ENCODE measurements around the gene CDKL4. TPM values are rescaled to one million over a fixed set of nuclear protein-coding genes. Genes with fewer than 3 reads are reported as not detected.

The CDKL4 gene
- total RNA-seq, 1 experiment from 2014 or later, result 1.1 TPM

DNA sequence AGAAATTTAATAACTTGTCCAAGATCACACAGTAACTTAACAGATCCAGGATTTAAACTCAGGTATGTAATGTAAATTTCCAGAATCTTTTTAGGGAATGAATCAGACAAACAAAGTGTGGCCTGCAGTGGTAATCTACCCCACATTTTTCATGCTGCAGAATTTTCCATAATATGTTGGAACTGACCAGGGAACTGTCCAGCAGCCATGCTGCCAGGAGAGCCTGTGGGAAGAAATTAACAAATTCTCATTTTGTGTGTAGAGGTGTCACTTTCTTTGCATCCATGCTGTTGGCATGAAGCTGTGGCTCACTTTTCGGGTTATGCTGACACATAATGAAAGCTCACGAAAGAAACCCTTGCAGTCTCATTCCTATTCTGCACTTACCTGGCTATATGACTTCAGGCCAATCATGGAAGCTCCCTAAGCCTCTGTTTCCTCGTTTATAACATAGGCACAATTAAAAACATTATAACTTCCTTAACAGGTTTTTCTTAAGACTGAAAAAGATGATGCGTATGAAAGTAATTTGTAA is 54.7 kb downstream of the CDKL4 start:
- no TSS peak for BruUV-seq (replicated peaks)
- Histone ChIP-seq H3K27ac (ENCODE audit: low read depth, low read length, poor library complexity, severe bottlenecking) (no peak overlapping the region), H3K36me3 (ENCODE audit: insufficient read depth, low read length, poor library complexity, severe bottlenecking) (no peaks in the 10 kb centered on the region), H3K9me3 (ENCODE audit: low read depth, low read length, poor library complexity, severe bottlenecking) (no peaks in the 10 kb centered on the region), H3K4me1 (ENCODE audit: insufficient read depth, low read length, poor library complexity, severe bottlenecking) (no peaks in the 10 kb centered on the region), H3K4me3 (ENCODE audit: low read depth, low read length, poor library complexity, severe bottlenecking) (no peak overlapping the region), H3K27me3 (replicated peaks; ENCODE audit: insufficient read depth, low read depth, low read length, poor library complexity) (no peaks in the 10 kb centered on the region)
- intact Hi-C loops (cut with micrococcal nuclease; ENCODE audit: unreplicated experiment), result no loop called here
- ChIA-PET CTCF (no interaction called here), POLR2A (ENCODE audit: low non-redundant PET) (no interaction called here)
- TF ChIP-seq EZH2 (IDR thresholded peaks at IDR 0.05; ENCODE audit: borderline replicate concordance, low read depth, low read length, poor library complexity, severe bottlenecking), result no peak
- TF ChIP-seq, protein P1, sequence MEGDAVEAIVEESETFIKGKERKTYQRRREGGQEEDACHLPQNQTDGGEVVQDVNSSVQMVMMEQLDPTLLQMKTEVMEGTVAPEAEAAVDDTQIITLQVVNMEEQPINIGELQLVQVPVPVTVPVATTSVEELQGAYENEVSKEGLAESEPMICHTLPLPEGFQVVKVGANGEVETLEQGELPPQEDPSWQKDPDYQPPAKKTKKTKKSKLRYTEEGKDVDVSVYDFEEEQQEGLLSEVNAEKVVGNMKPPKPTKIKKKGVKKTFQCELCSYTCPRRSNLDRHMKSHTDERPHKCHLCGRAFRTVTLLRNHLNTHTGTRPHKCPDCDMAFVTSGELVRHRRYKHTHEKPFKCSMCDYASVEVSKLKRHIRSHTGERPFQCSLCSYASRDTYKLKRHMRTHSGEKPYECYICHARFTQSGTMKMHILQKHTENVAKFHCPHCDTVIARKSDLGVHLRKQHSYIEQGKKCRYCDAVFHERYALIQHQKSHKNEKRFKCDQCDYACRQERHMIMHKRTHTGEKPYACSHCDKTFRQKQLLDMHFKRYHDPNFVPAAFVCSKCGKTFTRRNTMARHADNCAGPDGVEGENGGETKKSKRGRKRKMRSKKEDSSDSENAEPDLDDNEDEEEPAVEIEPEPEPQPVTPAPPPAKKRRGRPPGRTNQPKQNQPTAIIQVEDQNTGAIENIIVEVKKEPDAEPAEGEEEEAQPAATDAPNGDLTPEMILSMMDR (conservative IDR thresholded peaks at IDR 0.05; ENCODE audit: low read depth, low read length), result no peak
- DNase-seq (ENCODE audit: low spot score), result no peak

- no peaks in the 10 kb centered on the region for H3K4me1 ChIP-seq (ENCODE audit: insufficient read depth, low read length, poor library complexity, severe bottlenecking)
- POLR2A ChIA-PET (ENCODE audit: low non-redundant PET), result no interaction called here
- intact Hi-C loops (cut with micrococcal nuclease; ENCODE audit: unreplicated experiment), result no loop called here
- H3K36me3 ChIP-seq (ENCODE audit: insufficient read depth, low read length, poor library complexity, severe bottlenecking), result no peaks in the 10 kb centered on the region
- H3K9me3 ChIP-seq (ENCODE audit: low read depth, low read length, poor library complexity, severe bottlenecking), result no peaks in the 10 kb centered on the region
- TF ChIP-seq EZH2 (IDR thresholded peaks at IDR 0.05; ENCODE audit: borderline replicate concordance, low read depth, low read length, poor library complexity, severe bottlenecking), result no peak
- TF ChIP-seq, protein P1 (conservative IDR thresholded peaks at IDR 0.05; ENCODE audit: low read depth, low read length), result no peak
- no TSS peak for BruUV-seq (replicated peaks)
- CTCF ChIA-PET, result no interaction called here
- no peak overlapping the region for H3K27ac ChIP-seq (ENCODE audit: low read depth, low read length, poor library complexity, severe bottlenecking)
- H3K27me3 ChIP-seq (replicated peaks; ENCODE audit: insufficient read depth, low read depth, low read length, poor library complexity), result no peaks in the 10 kb centered on the region
- H3K4me3 ChIP-seq (ENCODE audit: low read depth, low read length, poor library complexity, severe bottlenecking), result no peak overlapping the region
- DNase-seq (ENCODE audit: low spot score), result no peak
Measured at GRCh38 chr2:39183673-39184072, 60.1 kb downstream of the CDKL4 start.

DNA sequence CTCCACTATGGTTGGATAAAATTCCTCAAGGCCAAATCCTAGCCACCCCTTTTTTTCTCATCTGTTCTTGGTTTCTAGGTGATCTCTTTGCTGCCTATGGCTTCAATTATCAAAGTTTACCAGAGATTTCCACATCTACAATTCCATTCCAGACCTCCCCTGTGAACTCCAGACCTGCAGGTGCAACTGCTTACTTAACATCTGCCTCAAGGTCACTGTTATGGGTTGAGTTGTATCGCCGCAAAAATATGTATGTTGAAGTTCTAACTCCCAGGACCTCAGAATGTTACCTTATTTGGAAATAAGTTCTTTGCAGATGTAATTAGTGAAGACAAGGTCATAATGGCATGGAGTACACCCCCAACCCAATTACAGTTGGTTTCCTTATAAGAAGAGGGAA is 62.5 kb downstream of the CDKL4 start:
- intact Hi-C loops (cut with micrococcal nuclease; ENCODE audit: unreplicated experiment), result no loop called here
- ChIA-PET CTCF (no interaction called here), POLR2A (ENCODE audit: low non-redundant PET) (no interaction called here)
- TF ChIP-seq EZH2 (IDR thresholded peaks at IDR 0.05; ENCODE audit: borderline replicate concordance, low read depth, low read length, poor library complexity, severe bottlenecking), result no peak
- TF ChIP-seq, protein P1 (conservative IDR thresholded peaks at IDR 0.05; ENCODE audit: low read depth, low read length), result no peak
- BruUV-seq (replicated peaks), result no TSS peak
- no peak for DNase-seq (ENCODE audit: low spot score)
- Histone ChIP-seq H3K27me3 (replicated peaks; ENCODE audit: insufficient read depth, low read depth, low read length, poor library complexity) (no peaks in the 10 kb centered on the region), H3K27ac (ENCODE audit: low read depth, low read length, poor library complexity, severe bottlenecking) (no peak overlapping the region), H3K4me3 (ENCODE audit: low read depth, low read length, poor library complexity, severe bottlenecking) (no peak overlapping the region), H3K4me1 (ENCODE audit: insufficient read depth, low read length, poor library complexity, severe bottlenecking) (no peaks in the 10 kb centered on the region), H3K36me3 (ENCODE audit: insufficient read depth, low read length, poor library complexity, severe bottlenecking) (no peaks in the 10 kb centered on the region), H3K9me3 (ENCODE audit: low read depth, low read length, poor library complexity, severe bottlenecking) (no peaks in the 10 kb centered on the region)

All from A673 (cell line).